ENCODE results near the gene SLC23A2.

- TF ChIP-seq, protein P1, sequence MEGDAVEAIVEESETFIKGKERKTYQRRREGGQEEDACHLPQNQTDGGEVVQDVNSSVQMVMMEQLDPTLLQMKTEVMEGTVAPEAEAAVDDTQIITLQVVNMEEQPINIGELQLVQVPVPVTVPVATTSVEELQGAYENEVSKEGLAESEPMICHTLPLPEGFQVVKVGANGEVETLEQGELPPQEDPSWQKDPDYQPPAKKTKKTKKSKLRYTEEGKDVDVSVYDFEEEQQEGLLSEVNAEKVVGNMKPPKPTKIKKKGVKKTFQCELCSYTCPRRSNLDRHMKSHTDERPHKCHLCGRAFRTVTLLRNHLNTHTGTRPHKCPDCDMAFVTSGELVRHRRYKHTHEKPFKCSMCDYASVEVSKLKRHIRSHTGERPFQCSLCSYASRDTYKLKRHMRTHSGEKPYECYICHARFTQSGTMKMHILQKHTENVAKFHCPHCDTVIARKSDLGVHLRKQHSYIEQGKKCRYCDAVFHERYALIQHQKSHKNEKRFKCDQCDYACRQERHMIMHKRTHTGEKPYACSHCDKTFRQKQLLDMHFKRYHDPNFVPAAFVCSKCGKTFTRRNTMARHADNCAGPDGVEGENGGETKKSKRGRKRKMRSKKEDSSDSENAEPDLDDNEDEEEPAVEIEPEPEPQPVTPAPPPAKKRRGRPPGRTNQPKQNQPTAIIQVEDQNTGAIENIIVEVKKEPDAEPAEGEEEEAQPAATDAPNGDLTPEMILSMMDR (IDR thresholded peaks at IDR 0.05), result no peak
- no peak for TF ChIP-seq EP300 (IDR thresholded peaks at IDR 0.05; ENCODE audit: low read depth)
- no peak for TF ChIP-seq POLR2AphosphoS5 (IDR thresholded peaks at IDR 0.05)
- TF ChIP-seq POLR2A (IDR thresholded peaks at IDR 0.05), result peak; percentile 7
Measured at GRCh38 chr20:4814696-4815252, 186.5 kb downstream of the SLC23A2 start.
